ENCODE measurements around the gene HSD17B13. TPM values are rescaled to one million over a fixed set of nuclear protein-coding genes. Genes with fewer than 3 reads are reported as not detected.
"Not testable (repeated sequence)": the region's sequence is repeated elsewhere in the genome, so short reads cannot be mapped to it uniquely, and the experiment has no call there.

HSD17B13 gene
- polyA plus RNA-seq, 1 of the 3 experiments (the other 2 are of a cell fraction), result 0.13 TPM

DNA sequence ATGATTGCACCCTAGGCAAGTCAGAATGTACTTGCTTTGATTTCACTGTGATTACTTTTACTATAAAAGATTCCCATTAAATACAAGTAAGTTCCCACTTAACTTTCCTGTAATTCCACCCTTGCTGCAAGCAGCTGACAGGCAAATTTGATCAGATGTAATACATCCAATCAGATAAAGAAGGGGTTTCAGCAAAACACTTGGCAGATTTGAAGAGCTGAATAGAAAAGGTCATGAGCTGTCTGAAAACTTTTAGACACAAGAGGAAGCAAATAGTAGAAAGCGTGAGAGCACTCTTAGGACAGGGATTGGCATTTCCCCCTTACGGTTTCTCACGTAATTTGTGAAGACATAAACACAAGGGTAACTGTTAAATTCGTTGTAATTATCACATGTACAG lies 22.8 kb downstream of the HSD17B13 start:
- 70% methylated on average over 4 of the region's 4 CpGs for WGBS (ENCODE audit: low lambda C conversion rate)
- H4K20me1 ChIP-seq (ENCODE audit: insufficient read depth), result no peaks in the 10 kb centered on the region
- H3K9me2 ChIP-seq, result no peaks in the 10 kb centered on the region
- no peaks in the 10 kb centered on the region for H3K27me3 ChIP-seq (ENCODE audit: insufficient read depth)
- no peak for DNase-seq
- no peaks in the 10 kb centered on the region for H3F3A ChIP-seq (replicated peaks; ENCODE audit: insufficient read depth)
- ChIA-PET CTCF (interaction anchor here (1.2 kb wide), 1 partner anchor 60 kb away, joined by 4 read pairs; no protein-coding TSS in a partner anchor), POLR2A (no interaction called here)
- no peaks in the 10 kb centered on the region for H3K9me3 ChIP-seq
- TF ChIP-seq USF1 (IDR thresholded peaks at IDR 0.05; ENCODE audit: borderline replicate concordance, low read depth), result no peak
- no peak for TF ChIP-seq IRF3 (IDR thresholded peaks at IDR 0.05; ENCODE audit: low read depth, low read length)
- TF ChIP-seq RFX5 (IDR thresholded peaks at IDR 0.05; ENCODE audit: low read length), result no peak
- no peak overlapping the region for H2AFZ ChIP-seq (ENCODE audit: low read depth)
- no peaks in the 10 kb centered on the region for H3K79me2 ChIP-seq (ENCODE audit: insufficient read depth)
- no peaks in the 10 kb centered on the region for H3K4me1 ChIP-seq (ENCODE audit: control insufficient read depth in 1 of 2, insufficient read depth in 2 of 2, low read depth in 1 of 2, low read length in 1 of 2)
- no peak overlapping the region for H3K27ac ChIP-seq (ENCODE audit: low read depth in 2 of 2, low read length in 1 of 2)
- no peak overlapping the region for H3K9ac ChIP-seq
- H3K4me2 ChIP-seq, result no peak overlapping the region
- no peaks in the 10 kb centered on the region for H3K36me3 ChIP-seq (replicated peaks in 1 of 2; ENCODE audit: control insufficient read depth in 1 of 2, insufficient read depth in 2 of 2, low read length in 1 of 2)
- no peak overlapping the region for H3K4me3 ChIP-seq (ENCODE audit: low read depth in 2 of 2, low read length in 1 of 2)

DNA sequence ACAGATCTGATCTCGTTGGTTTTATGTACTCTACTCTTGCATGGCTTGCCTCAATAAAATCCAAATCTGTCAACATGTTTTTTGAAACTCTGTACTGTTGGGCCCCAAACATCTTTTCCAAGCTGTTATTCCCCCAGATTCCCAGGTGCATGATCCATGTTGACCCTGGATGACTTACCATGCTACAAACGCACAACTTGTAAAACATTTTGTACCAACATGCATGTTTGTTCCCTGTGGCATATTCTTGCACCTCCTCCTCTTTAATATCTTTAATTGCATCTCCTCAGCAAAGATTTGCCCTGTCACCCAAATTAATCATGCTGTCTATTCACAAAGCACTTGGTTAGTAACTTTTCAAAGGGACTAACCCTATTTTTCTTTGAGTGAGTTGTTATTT lies 24.3 kb downstream of the HSD17B13 start:
- no peaks in the 10 kb centered on the region for H3K27me3 ChIP-seq (ENCODE audit: insufficient read depth)
- no peak for TF ChIP-seq FOXJ3 (CRISPR knock-in tag; IDR thresholded peaks at IDR 0.05)
- TF ChIP-seq, protein P1, sequence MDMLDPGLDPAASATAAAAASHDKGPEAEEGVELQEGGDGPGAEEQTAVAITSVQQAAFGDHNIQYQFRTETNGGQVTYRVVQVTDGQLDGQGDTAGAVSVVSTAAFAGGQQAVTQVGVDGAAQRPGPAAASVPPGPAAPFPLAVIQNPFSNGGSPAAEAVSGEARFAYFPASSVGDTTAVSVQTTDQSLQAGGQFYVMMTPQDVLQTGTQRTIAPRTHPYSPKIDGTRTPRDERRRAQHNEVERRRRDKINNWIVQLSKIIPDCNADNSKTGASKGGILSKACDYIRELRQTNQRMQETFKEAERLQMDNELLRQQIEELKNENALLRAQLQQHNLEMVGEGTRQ (IDR thresholded peaks at IDR 0.05; ENCODE audit: borderline replicate concordance, low read depth, low read length), result no peak
- no peak for TF ChIP-seq JUND (IDR thresholded peaks at IDR 0.05)
- TF ChIP-seq RXRA (IDR thresholded peaks at IDR 0.05; ENCODE audit: borderline replicate concordance, low read depth), result no peak
- no peak for TF ChIP-seq EP300 (IDR thresholded peaks at IDR 0.05; ENCODE audit: borderline replicate concordance in 1 of 2, low read depth in 1 of 2, low read length in 1 of 2)
- TF ChIP-seq TEAD4 (IDR thresholded peaks at IDR 0.05; ENCODE audit: borderline replicate concordance, insufficient read depth), result no peak
- no peak for TF ChIP-seq TCF12 (IDR thresholded peaks at IDR 0.05)
- TF ChIP-seq, protein P2, sequence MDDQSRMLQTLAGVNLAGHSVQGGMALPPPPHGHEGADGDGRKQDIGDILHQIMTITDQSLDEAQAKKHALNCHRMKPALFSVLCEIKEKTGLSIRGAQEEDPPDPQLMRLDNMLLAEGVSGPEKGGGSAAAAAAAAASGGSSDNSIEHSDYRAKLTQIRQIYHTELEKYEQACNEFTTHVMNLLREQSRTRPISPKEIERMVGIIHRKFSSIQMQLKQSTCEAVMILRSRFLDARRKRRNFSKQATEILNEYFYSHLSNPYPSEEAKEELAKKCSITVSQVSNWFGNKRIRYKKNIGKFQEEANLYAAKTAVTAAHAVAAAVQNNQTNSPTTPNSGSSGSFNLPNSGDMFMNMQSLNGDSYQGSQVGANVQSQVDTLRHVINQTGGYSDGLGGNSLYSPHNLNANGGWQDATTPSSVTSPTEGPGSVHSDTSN (IDR thresholded peaks at IDR 0.05), result no peak
- TF ChIP-seq GABPA (IDR thresholded peaks at IDR 0.05; ENCODE audit: low read depth), result no peak
- no peak for TF ChIP-seq ZBTB33 (IDR thresholded peaks at IDR 0.05; ENCODE audit: borderline replicate concordance, low read depth)
- CTCF ChIA-PET, result no interaction called here
- no peaks in the 10 kb centered on the region for H3K4me1 ChIP-seq (ENCODE audit: control insufficient read depth in 1 of 2, insufficient read depth in 2 of 2, low read depth in 1 of 2, low read length in 1 of 2)
- H3K36me3 ChIP-seq (replicated peaks in 1 of 2; ENCODE audit: control insufficient read depth in 1 of 2, insufficient read depth in 2 of 2, low read length in 1 of 2), result no peaks in the 10 kb centered on the region
- H3K9ac ChIP-seq, result no peak overlapping the region
- H4K20me1 ChIP-seq (ENCODE audit: insufficient read depth), result no peaks in the 10 kb centered on the region
- H3K4me2 ChIP-seq, result no peak overlapping the region
- no peak overlapping the region for H3K27ac ChIP-seq (ENCODE audit: low read depth in 2 of 2, low read length in 1 of 2)
- H3K79me2 ChIP-seq (ENCODE audit: insufficient read depth), result no peaks in the 10 kb centered on the region
- 55% methylated on average over 2 of the region's 2 CpGs for WGBS (ENCODE audit: low lambda C conversion rate)
- H3F3A ChIP-seq (replicated peaks; ENCODE audit: insufficient read depth), result no peaks in the 10 kb centered on the region
- DNase-seq, result no peak
- H3K9me3 ChIP-seq, result no peaks in the 10 kb centered on the region
- no peak overlapping the region for H3K4me3 ChIP-seq (ENCODE audit: low read depth in 2 of 2, low read length in 1 of 2)
- POLR2A ChIA-PET, result no interaction called here
- no peak overlapping the region for H2AFZ ChIP-seq (ENCODE audit: low read depth)
- H3K9me2 ChIP-seq, result no peaks in the 10 kb centered on the region

- POLR2A ChIA-PET; H3K4me1 ChIP-seq (ENCODE audit: control insufficient read depth in 1 of 2, insufficient read depth in 2 of 2, low read depth in 1 of 2, low read length in 1 of 2); H3K4me3 ChIP-seq (ENCODE audit: low read depth in 2 of 2, low read length in 1 of 2); H3K79me2 ChIP-seq (ENCODE audit: insufficient read depth); H3K9ac ChIP-seq; H3K36me3 ChIP-seq (replicated peaks in 1 of 2; ENCODE audit: control insufficient read depth in 1 of 2, insufficient read depth in 2 of 2, low read length in 1 of 2); H3K4me2 ChIP-seq; CTCF ChIA-PET; H3K27ac ChIP-seq (ENCODE audit: low read depth in 2 of 2, low read length in 1 of 2); H3K27me3 ChIP-seq (ENCODE audit: insufficient read depth); DNase-seq; H3K9me3 ChIP-seq; H4K20me1 ChIP-seq (ENCODE audit: insufficient read depth); H2AFZ ChIP-seq (ENCODE audit: low read depth); H3K9me2 ChIP-seq; H3F3A ChIP-seq (replicated peaks; ENCODE audit: insufficient read depth): not testable (repeated sequence)
- WGBS (ENCODE audit: low lambda C conversion rate), result 76% methylated on average over 11 of the region's 11 CpGs
Observed at GRCh38 chr4:87294911-87295310, 27.8 kb downstream of the HSD17B13 start.
